K562 (cell line): Measurements from ENCODE around the gene GMPR2. TPM values are rescaled to one million over a fixed set of nuclear protein-coding genes. Genes with fewer than 3 reads are reported as not detected.

Experiments used
- ARHGAP35 ChIP-seq: fragments of 450-650 bp; IDR thresholded peaks from 2 replicates; pipeline ENCODE4 v1.6.1; 2018; ENCODE audit not compliant: partially characterized antibody
- ARID4B ChIP-seq: sonication (generic); formaldehyde crosslinking; IDR thresholded peaks from 2 replicates; pipeline ENCODE4 v1.8.0; 2022; ENCODE audit warnings: mild to moderate bottlenecking, missing genetic modification reagents
- CEBPG ChIP-seq, 3 experiments: fragments of 200-800 bp in 1 of 3; sonication (Bioruptor generic) in 1 of 3; sonication (generic) in 1 of 3; formaldehyde crosslinking in 1 of 3; IDR thresholded peaks in 2 of 3; conservative IDR thresholded peaks in 1 of 3; 2 replicates each; pipeline versions ENCODE4 v1.6.1 to v1.8.0; 2016 to 2022; ENCODE audit warnings: missing compliant biosample characterization in 2 of 3, missing genetic modification characterization in 2 of 3, mild to moderate bottlenecking in 1 of 3, missing genetic modification reagents in 1 of 3
- DLX4 ChIP-seq: fragments of 250-450 bp; sonication (Bioruptor Pico); IDR thresholded peaks from 2 replicates; pipeline ENCODE4 v1.6.1; 2021; ENCODE audit warnings: mild to moderate bottlenecking
- E2F4 ChIP-seq: sonication (generic); formaldehyde crosslinking; IDR thresholded peaks from 2 replicates; pipeline ENCODE4 v1.8.0; 2022; ENCODE audit warnings: mild to moderate bottlenecking, low read depth, missing genetic modification reagents
- HLTF ChIP-seq: fragments of 450-650 bp; IDR thresholded peaks from 2 replicates; pipeline ENCODE4 v1.6.1; 2016
- HMG20B ChIP-seq: fragments of 250-450 bp; sonication (Bioruptor Pico); IDR thresholded peaks from 2 replicates; pipeline ENCODE4 v1.5.0; 2021; ENCODE audit warnings: mild to moderate bottlenecking
- KDM1A ChIP-seq, 2 experiments: fragments of 450-650 bp; IDR thresholded peaks; 2 replicates each; pipeline ENCODE4 v1.6.1; 2016; ENCODE audit warnings: mild to moderate bottlenecking in 2 of 2
- KLF16 ChIP-seq: IDR thresholded peaks from 2 replicates; pipeline ENCODE4 v1.6.1; 2016; ENCODE audit warnings: antibody characterized with exemption
- KLF6 ChIP-seq: fragments of 250-450 bp; sonication (Bioruptor Pico); IDR thresholded peaks from 2 replicates; pipeline ENCODE4 v1.4.0; 2020; ENCODE audit warnings: mild to moderate bottlenecking, moderate library complexity, borderline replicate concordance
- NCOA1 ChIP-seq: fragments of 450-650 bp; IDR thresholded peaks from 2 replicates; pipeline ENCODE4 v1.6.1; 2016; ENCODE audit warnings: low read depth
- PATZ1 ChIP-seq: fragments of 250-450 bp; sonication (Bioruptor Pico); IDR thresholded peaks from 2 replicates; pipeline ENCODE4 v1.5.0; 2020; ENCODE audit warnings: mild to moderate bottlenecking, borderline replicate concordance
- RBM22 ChIP-seq: fragments of 200-400 bp; formaldehyde crosslinking; IDR thresholded peaks from 2 replicates; pipeline ENCODE4 v1.6.1; 2018; ENCODE audit warnings: low read length, low read depth; ENCODE audit not compliant: poor library complexity, severe bottlenecking
- TBL1XR1 ChIP-seq, 2 experiments: IDR thresholded peaks; 2 replicates each; pipeline ENCODE4 v1.6.1; 2012; ENCODE audit warnings: improper control_type of control experiment in 2 of 2, low read length in 2 of 2, mild to moderate bottlenecking in 1 of 2
- ZFP1 ChIP-seq: fragments of 450-650 bp; formaldehyde crosslinking; IDR thresholded peaks from 2 replicates; pipeline ENCODE4 v1.4.0; 2020; ENCODE audit warnings: mild to moderate bottlenecking, mixed read lengths
- ZFX ChIP-seq: sonication (generic); formaldehyde crosslinking; IDR thresholded peaks from 2 replicates; pipeline ENCODE4 v1.8.0; 2022; ENCODE audit warnings: mild to moderate bottlenecking, missing genetic modification reagents, moderate library complexity
- ZNF121 ChIP-seq: sonication (generic); formaldehyde crosslinking; conservative IDR thresholded peaks from 2 replicates; pipeline ENCODE4 v1.8.0; 2022; ENCODE audit warnings: missing genetic modification reagents
- ZNF444 ChIP-seq: fragments of 250-450 bp; sonication (Bioruptor Pico); IDR thresholded peaks from 2 replicates; pipeline ENCODE4 v1.4.0; 2020; ENCODE audit warnings: mild to moderate bottlenecking, moderate library complexity
- ZNF551 ChIP-seq: fragments of 250-450 bp; sonication (Bioruptor Pico); IDR thresholded peaks from 2 replicates; pipeline ENCODE4 v1.5.0; 2021; ENCODE audit warnings: mild to moderate bottlenecking, moderate library complexity
- ZNF668 ChIP-seq: fragments of 250-450 bp; sonication (Bioruptor Pico); IDR thresholded peaks from 2 replicates; pipeline ENCODE4 v1.8.0; 2022; ENCODE audit warnings: mild to moderate bottlenecking, inconsistent platforms
- polyA plus RNA-seq, 8 experiments: library from polyadenylated mRNA; depleted of rRNA in 4 of 8; stranded (reverse) in 5 of 8; unstranded in 3 of 8; fragments of >200 nt; fragmentation: Nextera tagmentation in 2 of 8; fragmentation: Illumina TruSeq in 1 of 8; extraction: Ambion mirVana in 2 of 8; extraction: Trizol in 1 of 8; gene quantifications; 2 replicates each; pipeline versions ENCODE4 v1.2.1 to v1.2.3, GENCODE V29; 2011 to 2014; ENCODE audit warnings: inconsistent platforms in 1 of 8, missing spikeins in 1 of 8
- total RNA-seq, 7 experiments: library from RNA; depleted of rRNA in 6 of 7; stranded (reverse); fragments of >200 nt in 6 of 7; fragmentation: Illumina TruSeq in 2 of 7; extraction: Trizol in 2 of 7; gene quantifications; 2 replicates each; pipeline versions ENCODE4 v1.2.1 to v1.2.3, GENCODE V29; 2011 to 2021; ENCODE audit warnings: low replicate concordance in 1 of 7

Gene GMPR2
- total and polyA plus RNA-seq, 9 of the 15 experiments (the other 6 are each of a cell fraction or from before 2014, with no cell fraction given), result 26.4 to 67.4 (median 36.3) TPM

- TF ChIP-seq ARID4B (peak; percentile 83), KLF16 (no peak), E2F4 (no peak), ZNF668 (no peak), ZNF551 (CRISPR knock-in tag) (no peak), TBL1XR1 (IDR thresholded peaks at IDR 0.05; ENCODE audit: low read length in 2 of 2) (peak in 1 of 2 experiments; percentile 40; a peak in 1 of 4 replicates), ZNF121 (no peak), ZFP1 (CRISPR knock-in tag) (no peak), CEBPG (CRISPR knock-in tag; IDR thresholded peaks at IDR 0.05) (peak; percentile 63; the same call in 1 of the 2 replicates), CEBPG (tag; conservative IDR thresholded peaks at IDR 0.05 in 1 of 2, IDR thresholded peaks at IDR 0.05 in 1 of 2) (peak in 1 of 2 experiments; percentile 27; a peak in 1 of 4 replicates), PATZ1 (no peak), ARHGAP35 (no peak), HLTF (no peak), HMG20B (CRISPR knock-in tag) (0 out of 2 replicates have a peak, but pooled peaks have one; percentile 16), KLF6 (CRISPR knock-in tag) (no peak), DLX4 (CRISPR knock-in tag) (no peak), NCOA1 (no peak), RBM22 (no peak), ZNF444 (CRISPR knock-in tag) (no peak), ZFX (CRISPR knock-in tag) (peak; percentile 21; the same call in 1 of the 2 replicates), KDM1A (IDR thresholded peaks at IDR 0.05) (no peak)
Measured at GRCh38 chr14:24212924-24213865, 19.5 kb upstream of the GMPR2 start, which contains the start of gene CHMP4A (continued).
